Mucosa of rectum (tissue), 2 donors: Measurements from ENCODE around the gene FKBP7.
A peak's percentile ranks its signal among the peaks of the same experiment; 100 is the strongest.
"Not testable (repeated sequence)": the region's sequence is repeated elsewhere in the genome, so short reads cannot be mapped to it uniquely, and the experiment has no call there.

Experiments
- H3K27ac ChIP-seq, 2 donors: one replicate each; pipeline ENCODE4 v1.7.0; 2013; ENCODE audit warnings: inconsistent platforms in 2 of 2, low read depth in 2 of 2, low read length in 2 of 2
- H3K27me3 ChIP-seq, 2 donors: one replicate each; pipeline ENCODE4 v1.7.0; 2013; ENCODE audit warnings: low read length in 2 of 2; ENCODE audit not compliant: control insufficient read depth in 2 of 2, insufficient read depth in 2 of 2
- H3K36me3 ChIP-seq, 2 donors: one replicate each; pipeline ENCODE4 v1.7.0; 2013; ENCODE audit warnings: low read length in 2 of 2; ENCODE audit not compliant: control insufficient read depth in 2 of 2, insufficient read depth in 2 of 2
- H3K4me1 ChIP-seq, 2 donors: one replicate each; pipeline ENCODE4 v1.7.0; 2013; ENCODE audit warnings: low read length in 2 of 2, mild to moderate bottlenecking in 1 of 2; ENCODE audit not compliant: control insufficient read depth in 2 of 2, insufficient read depth in 2 of 2
- H3K4me3 ChIP-seq, 2 donors: one replicate each; pipeline ENCODE4 v1.7.0; 2013; ENCODE audit warnings: low read length in 2 of 2
- H3K9ac ChIP-seq, 2 donors: one replicate each; pipeline ENCODE4 v1.7.0; 2013; ENCODE audit warnings: low read length in 2 of 2, low read depth in 1 of 2, mild to moderate bottlenecking in 1 of 2
- H3K9me3 ChIP-seq, 2 donors: one replicate each; pipeline ENCODE4 v1.7.0; 2013; ENCODE audit warnings: low read length in 2 of 2; ENCODE audit not compliant: control insufficient read depth in 2 of 2
- donor health status: healthy.
- donor health status: Normal muscosa, but diverticular disease.

Gene FKBP7, protein sequence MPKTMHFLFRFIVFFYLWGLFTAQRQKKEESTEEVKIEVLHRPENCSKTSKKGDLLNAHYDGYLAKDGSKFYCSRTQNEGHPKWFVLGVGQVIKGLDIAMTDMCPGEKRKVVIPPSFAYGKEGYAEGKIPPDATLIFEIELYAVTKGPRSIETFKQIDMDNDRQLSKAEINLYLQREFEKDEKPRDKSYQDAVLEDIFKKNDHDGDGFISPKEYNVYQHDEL

DNA sequence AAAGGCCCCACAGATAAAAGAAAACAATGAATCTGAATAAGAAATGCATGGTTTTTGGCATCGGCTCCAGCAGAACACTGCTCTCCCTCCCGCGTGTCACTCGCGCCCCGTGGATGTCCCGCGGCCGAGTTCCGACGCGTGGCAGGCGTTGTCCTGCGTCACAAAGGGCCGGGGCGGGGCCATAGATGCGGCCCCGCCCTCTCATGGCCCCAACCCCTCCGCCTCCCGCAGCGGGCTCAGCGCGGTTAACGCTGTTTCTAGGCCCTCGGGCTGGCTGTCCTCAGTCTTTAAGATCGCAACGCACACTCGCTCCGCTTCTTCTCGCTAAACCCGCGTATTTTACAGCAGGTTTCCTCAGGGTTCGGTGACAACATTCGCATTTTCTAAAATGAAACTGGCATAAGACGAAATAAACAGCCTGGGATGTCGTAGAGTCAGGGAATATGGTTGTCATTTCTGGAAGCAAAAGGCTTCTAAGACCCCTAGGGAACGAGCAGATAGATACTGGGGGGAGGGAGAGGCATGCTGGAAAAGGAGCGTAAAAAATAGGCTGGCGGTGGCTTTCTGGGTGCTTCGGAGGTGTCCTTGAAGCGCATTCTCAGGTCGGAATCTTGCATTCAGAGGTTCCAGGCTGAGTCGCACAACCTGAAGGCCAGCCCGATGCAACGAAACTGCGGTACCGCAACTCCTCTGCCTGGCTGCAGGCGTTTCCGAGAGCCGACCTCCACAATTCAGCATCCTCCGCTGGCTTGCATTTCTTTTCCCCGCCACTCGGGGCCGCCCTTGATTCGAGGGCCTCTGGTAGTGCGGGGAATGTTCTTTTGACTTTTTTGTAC lies at the start of gene FKBP7:
Gene FKBP7 (minus strand): TSS at position 162 of the 836 bp plus-strand sequence. CDS start 101 bp downstream, at position 61.
- no peaks in the 10 kb centered on the region for H3K36me3 ChIP-seq
- H3K4me3 ChIP-seq = peak within 1 kb of the TSS; percentile 91 to 100
- no peaks in the 10 kb centered on the region for H3K9me3 ChIP-seq
- peaks cover 18 to 24% of the 10 kb centered on the region in 2 donors for H3K4me1 ChIP-seq
- H3K9ac ChIP-seq = peak within 1 kb of the TSS; percentile 88 to 99
- peak within 1 kb of the TSS; percentile 91 to 98 for H3K27ac ChIP-seq
- H3K27me3 ChIP-seq = no peaks in the 10 kb centered on the region

DNA sequence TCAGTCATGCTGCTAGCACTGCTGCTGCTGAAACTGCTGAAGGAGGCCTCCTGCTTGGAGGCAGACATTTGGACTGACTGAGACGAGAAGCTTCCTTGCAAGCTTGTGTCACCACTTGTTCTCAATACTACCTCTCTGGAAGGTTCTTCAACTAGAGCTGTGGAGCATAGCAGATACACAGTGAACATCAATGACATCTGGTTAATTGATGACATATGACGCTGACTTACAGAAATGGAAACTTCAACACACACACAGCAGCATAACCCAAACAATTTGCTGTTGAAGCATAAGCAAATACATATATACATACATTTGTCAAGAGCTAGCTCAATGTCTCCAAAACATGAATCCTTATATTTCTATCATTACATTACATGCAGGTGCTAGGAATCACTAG lies 49.2 kb upstream of the FKBP7 start:
- Histone ChIP-seq H3K4me3 (no peak overlapping the region), H3K9ac (no peak overlapping the region), H3K27ac (no peak overlapping the region), H3K9me3 (no peaks in the 10 kb centered on the region), H3K4me1 (peaks cover 0 to 4% of the 10 kb centered on the region in 2 donors), H3K36me3 (peaks cover 4 to 5% of the 10 kb centered on the region in 2 donors), H3K27me3 (no peaks in the 10 kb centered on the region)

DNA sequence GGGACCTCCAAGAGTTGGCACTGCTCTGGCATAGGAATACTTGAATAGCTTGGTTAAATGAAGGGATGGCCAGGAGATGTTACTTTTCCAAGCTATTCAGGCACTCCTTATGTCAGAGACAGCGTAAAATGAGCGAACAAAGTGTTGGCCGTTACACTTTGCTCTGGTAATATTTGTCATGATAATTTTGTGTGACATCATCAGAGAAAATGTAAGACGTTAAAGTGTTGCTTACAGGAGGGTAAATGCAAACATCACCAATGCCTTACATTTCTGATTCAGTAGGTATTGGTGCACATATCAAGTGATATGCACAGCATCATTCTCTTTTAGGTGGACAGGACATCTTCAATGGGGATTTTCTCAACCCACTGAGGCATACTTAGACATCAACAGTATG lies 47.9 kb upstream of the FKBP7 start:
- no peak overlapping the region for H3K9ac ChIP-seq
- peaks cover 0 to 4% of the 10 kb centered on the region in 2 donors for H3K4me1 ChIP-seq
- H3K4me3 ChIP-seq = no peak overlapping the region
- no peak overlapping the region for H3K27ac ChIP-seq
- no peaks in the 10 kb centered on the region for H3K9me3 ChIP-seq
- H3K36me3 ChIP-seq = no peaks in the 10 kb centered on the region
- H3K27me3 ChIP-seq = no peaks in the 10 kb centered on the region

DNA sequence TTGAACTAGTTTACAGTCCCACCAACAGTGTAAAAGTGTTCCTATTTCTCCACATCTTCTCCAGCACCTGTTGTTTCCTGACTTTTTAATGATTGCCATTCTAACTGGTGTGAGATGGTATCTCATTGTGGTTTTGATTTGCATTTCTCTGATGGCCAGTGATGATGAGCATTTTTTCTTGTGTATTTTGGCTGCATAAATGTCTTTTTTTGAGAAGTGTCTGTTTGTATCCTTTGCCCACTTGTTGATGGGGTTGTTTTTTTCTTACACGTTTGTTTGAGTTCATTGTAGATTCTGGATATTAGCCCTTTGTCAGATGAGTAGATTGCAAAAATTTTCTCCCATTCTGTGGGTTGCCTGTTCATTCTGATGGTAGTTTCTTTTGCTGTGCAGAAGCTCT lies 47.1 kb upstream of the FKBP7 start:
- not testable (repeated sequence) for H3K9ac ChIP-seq, H3K4me1 ChIP-seq, H3K27me3 ChIP-seq, H3K9me3 ChIP-seq, H3K27ac ChIP-seq, H3K36me3 ChIP-seq, H3K4me3 ChIP-seq

DNA sequence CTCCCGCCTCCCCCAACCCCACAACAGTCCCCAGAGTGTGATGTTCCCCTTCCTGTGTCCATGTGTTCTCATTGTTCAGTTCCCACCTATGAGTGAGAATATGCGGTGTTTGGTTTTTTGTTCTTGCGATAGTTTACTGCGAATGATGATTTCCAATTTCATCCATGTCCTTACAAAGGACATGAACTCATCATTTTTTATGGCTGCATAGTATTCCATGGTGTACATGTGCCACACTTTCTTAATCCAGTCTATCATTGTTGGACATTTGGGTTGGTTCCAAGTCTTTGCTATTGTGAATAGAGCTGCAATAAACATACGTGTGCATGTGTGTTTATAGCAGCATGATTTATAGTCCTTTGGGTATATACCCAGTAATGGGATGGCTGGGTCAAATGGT lies 46.6 kb upstream of the FKBP7 start:
- not testable (repeated sequence) for H3K4me3 ChIP-seq

DNA sequence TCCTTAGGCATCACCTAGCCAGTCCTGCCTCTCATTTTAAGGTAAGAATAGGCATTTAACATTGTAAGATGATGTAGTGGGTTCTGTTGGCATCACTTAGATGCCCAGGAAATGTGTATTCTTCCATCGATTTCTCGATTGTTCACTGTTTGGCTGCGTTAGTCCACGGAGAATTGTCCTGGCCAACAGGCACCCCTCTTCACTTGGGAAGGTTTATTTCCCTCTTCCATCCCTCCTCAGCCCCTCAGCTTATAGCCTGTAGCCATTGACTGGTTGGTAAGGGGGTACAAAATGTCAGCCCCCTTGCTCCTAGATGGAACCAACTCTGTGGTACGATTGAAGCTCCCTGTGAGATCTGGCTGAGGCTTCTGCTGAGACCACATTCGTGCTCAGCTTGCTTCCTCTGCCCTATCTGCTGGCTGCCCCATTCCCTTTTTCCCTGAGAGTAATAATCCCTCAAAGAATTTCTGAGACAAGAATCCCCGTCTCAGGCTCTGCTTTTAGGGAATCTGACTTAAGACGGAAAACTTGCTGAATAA lies 45.3 kb upstream of the FKBP7 start:
- H3K27me3 ChIP-seq = no peaks in the 10 kb centered on the region
- peaks cover 0 to 4% of the 10 kb centered on the region in 2 donors for H3K4me1 ChIP-seq
- H3K9me3 ChIP-seq = no peaks in the 10 kb centered on the region
- peaks cover 0 to 2% of the 10 kb centered on the region in 2 donors for H3K36me3 ChIP-seq
- peak overlapping the region; percentile 77 to 79 for H3K4me3 ChIP-seq
- H3K27ac ChIP-seq = peak overlapping the region in 1 of 2 donors; percentile 5
- H3K9ac ChIP-seq = peak overlapping the region; percentile 66

More for the DNA sequence above, 46.6 kb upstream of the FKBP7 start:
- not testable (repeated sequence) for H3K9ac ChIP-seq, H3K27ac ChIP-seq, H3K36me3 ChIP-seq, H3K4me1 ChIP-seq, H3K27me3 ChIP-seq, H3K9me3 ChIP-seq

DNA sequence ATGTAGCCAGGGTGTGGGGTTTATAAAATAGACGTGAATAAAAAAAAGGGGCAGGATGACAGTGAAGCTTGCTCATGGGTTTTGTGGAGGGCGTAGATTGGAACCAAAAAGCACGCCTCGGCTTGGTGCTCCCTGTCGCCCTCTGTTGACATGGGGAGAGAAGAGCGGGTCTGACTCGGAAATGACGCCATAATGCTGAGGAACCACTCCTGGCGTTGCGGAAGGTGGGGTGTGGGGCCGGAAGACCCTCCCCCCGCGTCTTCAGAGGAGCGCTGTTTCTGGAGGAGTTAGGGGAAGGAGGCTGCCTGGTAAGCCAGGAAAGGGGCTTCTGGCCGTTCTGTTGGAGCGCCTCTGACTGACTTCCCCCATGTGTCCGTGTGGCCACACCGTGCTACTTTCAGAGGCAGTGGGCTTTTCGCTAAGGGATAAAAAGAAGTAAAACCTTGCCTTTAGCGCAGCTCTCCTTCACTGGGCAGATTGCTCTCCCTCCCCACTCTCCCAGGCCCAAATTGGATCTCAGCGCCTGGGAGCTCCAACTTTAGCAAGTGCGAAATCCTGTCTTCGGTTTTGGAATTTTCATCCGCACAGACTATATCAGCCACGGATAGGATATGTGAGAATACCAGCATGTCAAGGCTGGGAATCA lies 44.7 kb upstream of the FKBP7 start:
- Histone ChIP-seq H3K27me3 (no peaks in the 10 kb centered on the region), H3K36me3 (peaks cover 0 to 6% of the 10 kb centered on the region in 2 donors), H3K9ac (peak overlapping the region; percentile 66), H3K27ac (peak overlapping the region; percentile 5 to 50), H3K9me3 (no peaks in the 10 kb centered on the region), H3K4me1 (peaks cover 0 to 4% of the 10 kb centered on the region in 2 donors), H3K4me3 (peak overlapping the region; percentile 77 to 79)

DNA sequence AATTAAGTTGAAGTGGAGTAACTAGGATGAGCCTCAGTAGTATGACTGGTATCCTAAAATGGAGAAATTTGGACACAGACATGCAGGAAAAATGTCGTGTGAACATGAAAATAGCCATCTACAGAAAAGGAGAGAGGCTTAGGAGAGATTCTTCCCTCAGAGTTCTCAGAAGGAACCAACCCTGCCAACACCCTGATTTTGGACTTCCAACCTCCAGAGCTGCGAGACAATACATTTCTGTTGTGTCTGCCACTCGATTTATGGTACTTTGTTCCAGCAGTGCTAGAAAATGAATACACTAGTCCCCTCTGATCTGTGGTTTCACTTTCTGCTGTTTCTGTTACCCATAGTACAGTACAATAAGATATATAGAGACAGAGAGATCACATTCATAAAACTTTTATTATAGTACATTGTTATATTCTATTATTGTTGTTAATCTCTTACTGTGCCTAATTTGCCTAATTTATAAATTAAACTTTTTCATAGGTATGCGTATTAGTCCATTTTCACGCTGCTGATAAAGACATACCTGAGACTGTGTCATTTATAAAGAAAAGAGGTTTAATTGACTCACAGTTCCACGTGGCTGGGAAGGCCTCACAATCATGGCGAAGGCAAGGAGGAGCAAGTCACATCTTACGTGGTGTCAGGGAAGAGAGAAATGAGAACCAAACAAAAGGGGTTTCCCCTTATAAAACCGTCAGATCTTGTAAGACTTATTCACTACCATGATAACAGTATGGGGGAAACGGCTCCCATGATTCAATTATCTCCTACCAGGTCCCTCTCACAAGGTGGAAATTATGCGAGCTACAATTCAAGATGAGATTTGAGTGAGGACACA lies 43.1 kb upstream of the FKBP7 start:
- Histone ChIP-seq H3K9ac (no peak overlapping the region), H3K36me3 (peaks cover 0 to 10% of the 10 kb centered on the region in 2 donors), H3K4me3 (no peak overlapping the region), H3K4me1 (peaks cover 0 to 4% of the 10 kb centered on the region in 2 donors), H3K27ac (no peak overlapping the region), H3K9me3 (no peaks in the 10 kb centered on the region), H3K27me3 (no peaks in the 10 kb centered on the region)

DNA sequence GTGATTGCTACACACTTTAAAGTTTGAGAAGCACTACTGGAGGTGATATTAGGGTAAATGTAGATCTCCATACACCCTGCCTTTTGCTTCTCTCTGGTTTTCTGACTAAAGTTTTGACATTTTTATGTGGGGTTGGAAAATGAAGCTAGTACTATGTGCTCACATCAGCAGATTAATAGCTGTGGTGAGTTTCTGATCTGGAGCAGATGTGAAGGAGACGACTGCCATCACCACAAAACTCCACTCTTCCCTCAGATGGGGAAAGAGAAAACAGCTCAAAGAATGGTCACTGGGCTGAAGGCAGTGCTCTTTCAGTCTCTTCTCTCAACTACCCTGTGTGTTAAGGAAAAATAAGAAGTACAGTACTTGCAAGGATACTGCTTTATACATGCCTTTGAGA lies 39.1 kb upstream of the FKBP7 start:
- Histone ChIP-seq H3K27ac (no peak overlapping the region), H3K4me1 (no peaks in the 10 kb centered on the region), H3K27me3 (no peaks in the 10 kb centered on the region), H3K9ac (no peak overlapping the region), H3K4me3 (no peak overlapping the region), H3K36me3 (peaks cover 5 to 15% of the 10 kb centered on the region in 2 donors), H3K9me3 (no peaks in the 10 kb centered on the region)
